Activated T-helper 2 cell treated with anti-CD3 and anti-CD28 coated beads, Interferon-gamma antibody, Interleukin-2, Interleukin-4, amounts not matched to agents 10 μg/mL and 5 μg/mL and 100 μg/mL, durations not matched to agents 14 hours and 24 hours and 36 hours (primary cell): ENCODE results near the gene RBM17. TPM values are rescaled to one million over a fixed set of nuclear protein-coding genes. Genes with fewer than 3 reads are reported as not detected.
"Not testable (repeated sequence)": the region's sequence is repeated elsewhere in the genome, so short reads cannot be mapped to it uniquely, and the experiment has no call there.

Source experiments
- DNase-seq: peaks from one replicate; pipeline ENCODE4 v3.0.0; 2021; ENCODE audit warnings: low spot score
- H3K27ac Mint-ChIP-seq: one replicate; pipeline ENCODE4 v1.8.0; 2021; ENCODE audit warnings: mixed read lengths
- H3K27me3 Mint-ChIP-seq: one replicate; pipeline ENCODE4 v1.8.0; 2021; ENCODE audit warnings: low read depth, mixed read lengths
- H3K36me3 Mint-ChIP-seq: one replicate; pipeline ENCODE4 v1.8.0; 2021; ENCODE audit warnings: low read depth, mixed read lengths
- H3K4me1 Mint-ChIP-seq: one replicate; pipeline ENCODE4 v1.8.0; 2021; ENCODE audit warnings: low read depth, mixed read lengths
- H3K4me3 Mint-ChIP-seq: one replicate; pipeline ENCODE4 v1.8.0; 2021; ENCODE audit warnings: low read depth, mild to moderate bottlenecking, moderate library complexity, mixed read lengths
- H3K9me3 Mint-ChIP-seq: one replicate; pipeline ENCODE4 v1.8.0; 2021; ENCODE audit warnings: mixed read lengths
- intact Hi-C: fragments of 100-400 bp; cut with micrococcal nuclease; formaldehyde crosslinking; loops from one replicate; pipeline ENCODE4 v1.15.1; 2023
- total RNA-seq: library from RNA; stranded (reverse); gene quantifications from 2 replicates; pipeline ENCODE4 v1.2.3, GENCODE V29; 2022

RBM17 gene
- 257 and 266 TPM in 2 replicates for total RNA-seq

DNA sequence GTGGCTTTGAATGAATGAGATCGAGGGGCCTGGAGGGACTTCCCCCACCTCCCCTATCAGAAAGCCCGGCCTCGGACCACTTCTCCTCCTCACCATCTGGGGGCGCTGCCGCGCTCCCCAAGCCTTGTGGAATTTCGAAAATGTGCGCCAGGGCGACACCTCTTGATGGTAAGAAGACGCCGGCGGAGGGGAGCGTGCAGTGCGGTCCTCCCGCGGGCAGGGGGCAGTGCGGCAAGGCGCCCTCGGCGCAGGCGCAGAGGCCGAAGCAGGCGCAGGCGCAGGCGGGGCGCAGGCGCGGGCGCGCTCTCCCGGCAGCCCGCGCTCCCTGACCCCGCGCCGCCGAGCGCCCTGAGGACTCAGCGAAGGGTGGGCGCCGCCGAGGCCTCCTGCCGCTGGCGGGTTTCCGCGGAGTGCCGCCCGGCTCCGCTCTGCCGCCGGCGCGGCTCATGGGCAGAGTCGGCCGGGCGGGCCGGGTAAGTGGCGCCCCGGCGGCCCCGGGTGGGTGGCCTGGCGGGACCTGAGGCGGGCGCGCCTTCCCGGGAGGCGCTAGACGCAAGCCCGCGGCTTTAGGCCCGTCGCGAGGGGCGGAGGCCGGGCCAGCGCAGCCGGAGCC is at the start of gene RBM17:
TSS of gene RBM17 (plus strand) at position 314 of the 613 bp plus-strand sequence. CDS start 8,032 bp downstream, outside the sequence.
- peak; percentile 98 for DNase-seq
- H3K27me3 Mint-ChIP-seq = no peaks in the 10 kb centered on the region
- H3K4me3 Mint-ChIP-seq = peak within 1 kb of the TSS; percentile 98
- intact Hi-C loops = loop anchor here (1.0 to 10.0 kb wide), 6 partner anchors 27 to 406 kb away; partner anchors contain the start of genes FBH1, GDI2 and IL2RA
- H3K9me3 Mint-ChIP-seq = no peaks in the 10 kb centered on the region
- peaks cover 28% of the 10 kb centered on the region for H3K36me3 Mint-ChIP-seq
- peak within 1 kb of the TSS; percentile 80 for H3K27ac Mint-ChIP-seq
- peaks cover 64% of the 10 kb centered on the region for H3K4me1 Mint-ChIP-seq

- H3K4me1 Mint-ChIP-seq = peaks cover 77% of the 10 kb centered on the region
- H3K27ac Mint-ChIP-seq = peak overlapping the region; percentile 58
- H3K4me3 Mint-ChIP-seq = peak overlapping the region; percentile 35
- DNase-seq = peak; percentile 6
- peaks cover 8% of the 10 kb centered on the region for H3K9me3 Mint-ChIP-seq
- H3K27me3 Mint-ChIP-seq = no peaks in the 10 kb centered on the region
- intact Hi-C loops = no loop called here
- peaks cover 100% of the 10 kb centered on the region for H3K36me3 Mint-ChIP-seq
These were observed 49.1 kb upstream of the RBM17 start for GRCh38 chr10:6039711-6040110.

DNA sequence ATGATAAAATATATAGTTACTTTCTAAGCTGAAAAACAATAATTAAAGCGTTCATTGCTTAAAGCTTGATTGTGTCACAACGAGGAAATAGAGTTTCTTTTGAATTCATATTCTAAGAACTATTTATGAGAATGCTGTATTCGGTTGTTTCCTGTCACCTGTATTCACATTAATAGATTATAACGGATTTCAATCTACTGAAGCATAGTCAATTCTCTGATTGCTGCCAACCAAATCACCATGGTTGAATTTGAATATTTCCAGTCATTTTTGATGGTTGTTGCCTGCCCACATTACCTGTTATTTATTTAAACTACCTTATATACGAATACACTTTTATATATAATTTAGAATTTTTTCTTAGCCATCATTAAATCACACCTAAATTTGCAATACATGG is 48.6 kb upstream of the RBM17 start:
- DNase-seq = no peak
- peaks cover 100% of the 10 kb centered on the region for H3K36me3 Mint-ChIP-seq
- peaks cover 8% of the 10 kb centered on the region for H3K9me3 Mint-ChIP-seq
- intact Hi-C loops = no loop called here
- H3K27me3 Mint-ChIP-seq = no peaks in the 10 kb centered on the region
- no peak overlapping the region for H3K27ac Mint-ChIP-seq
- H3K4me3 Mint-ChIP-seq = no peak overlapping the region
- peaks cover 79% of the 10 kb centered on the region for H3K4me1 Mint-ChIP-seq

DNA sequence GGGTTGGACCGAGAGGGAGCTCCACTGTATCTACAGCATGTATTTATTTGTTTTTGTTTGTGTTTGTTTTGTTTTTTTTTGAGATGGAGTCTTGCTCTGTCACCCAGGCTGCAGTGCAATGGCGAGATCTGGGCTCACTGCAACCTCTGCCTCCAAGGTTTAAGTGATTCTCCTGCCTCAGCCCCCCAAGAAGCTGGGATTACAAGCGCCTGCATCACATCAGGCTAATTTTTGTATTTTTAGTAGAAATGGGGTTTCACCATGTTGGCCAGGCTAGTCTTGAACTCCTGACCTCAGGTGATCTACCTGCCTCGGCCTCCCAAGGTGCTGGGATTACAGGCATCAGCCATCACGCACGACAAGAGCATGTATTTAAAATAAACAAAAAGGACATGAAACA is 45.5 kb upstream of the RBM17 start:
- Mint-ChIP-seq H3K36me3 (peaks cover 98% of the 10 kb centered on the region), H3K27ac (peak overlapping the region; percentile 69), H3K4me3 (peak overlapping the region; percentile 15), H3K4me1 (peaks cover 78% of the 10 kb centered on the region)
- H3K27me3 Mint-ChIP-seq, H3K9me3 Mint-ChIP-seq, intact Hi-C loops: not testable (repeated sequence)
- DNase-seq = peak; percentile 4

GRCh38 chr10:6044060-6044459 is 44.8 kb upstream of the RBM17 start:
- peak overlapping the region; percentile 94 for H3K27ac Mint-ChIP-seq
- H3K4me3 Mint-ChIP-seq = peak overlapping the region; percentile 69
- intact Hi-C loops = loop anchor here (2.0 kb wide), 1 partner anchor 67 kb away; the partner anchor contains the start of gene IL15RA
- peaks cover 98% of the 10 kb centered on the region for H3K36me3 Mint-ChIP-seq
- peaks cover 8% of the 10 kb centered on the region for H3K9me3 Mint-ChIP-seq
- H3K4me1 Mint-ChIP-seq = peaks cover 78% of the 10 kb centered on the region
- no peaks in the 10 kb centered on the region for H3K27me3 Mint-ChIP-seq
- DNase-seq = peak; percentile 7

- peak overlapping the region; percentile 94 for H3K27ac Mint-ChIP-seq
- no peaks in the 10 kb centered on the region for H3K27me3 Mint-ChIP-seq
- peak overlapping the region; percentile 69 for H3K4me3 Mint-ChIP-seq
- H3K4me1 Mint-ChIP-seq = peaks cover 78% of the 10 kb centered on the region
- H3K36me3 Mint-ChIP-seq = peaks cover 98% of the 10 kb centered on the region
- intact Hi-C loops = loop anchor here (1.0 to 2.0 kb wide), 3 partner anchors 13 to 96 kb away; partner anchors contain the start of gene IL15RA
- no peak for DNase-seq
- peaks cover under 1% of the 10 kb centered on the region for H3K9me3 Mint-ChIP-seq
These were observed 44.0 kb upstream of the RBM17 start for GRCh38 chr10:6044751-6045313.

- intact Hi-C loops = loop anchor here (1.0 to 2.0 kb wide), 3 partner anchors 13 to 96 kb away; partner anchors contain the start of gene IL15RA
- no peaks in the 10 kb centered on the region for H3K27me3 Mint-ChIP-seq
- H3K4me3 Mint-ChIP-seq = peak overlapping the region; percentile 69
- H3K27ac Mint-ChIP-seq = peak overlapping the region; percentile 94
- DNase-seq = peak; percentile 54
- H3K36me3 Mint-ChIP-seq = peaks cover 98% of the 10 kb centered on the region
- peaks cover 81% of the 10 kb centered on the region for H3K4me1 Mint-ChIP-seq
- H3K9me3 Mint-ChIP-seq = no peaks in the 10 kb centered on the region
These were observed 43.5 kb upstream of the RBM17 start for GRCh38 chr10:6045314-6045848.

- H3K4me3 Mint-ChIP-seq = peak overlapping the region; percentile 69
- intact Hi-C loops = loop anchor here (1.0 to 2.0 kb wide), 3 partner anchors 12 to 95 kb away; partner anchors contain the start of gene IL15RA
- H3K36me3 Mint-ChIP-seq = peaks cover 98% of the 10 kb centered on the region
- DNase-seq = peak; percentile 9
- no peaks in the 10 kb centered on the region for H3K9me3 Mint-ChIP-seq
- H3K27ac Mint-ChIP-seq = peak overlapping the region; percentile 94
- H3K27me3 Mint-ChIP-seq = no peaks in the 10 kb centered on the region
- H3K4me1 Mint-ChIP-seq = peaks cover 84% of the 10 kb centered on the region
These were observed 42.7 kb upstream of the RBM17 start for GRCh38 chr10:6045878-6046772.

GRCh38 chr10:6046773-6047611 is 41.8 kb upstream of the RBM17 start:
- peaks cover 94% of the 10 kb centered on the region for H3K36me3 Mint-ChIP-seq
- H3K9me3 Mint-ChIP-seq = no peaks in the 10 kb centered on the region
- intact Hi-C loops = no loop called here
- no peaks in the 10 kb centered on the region for H3K27me3 Mint-ChIP-seq
- H3K4me1 Mint-ChIP-seq = peaks cover 81% of the 10 kb centered on the region
- H3K27ac Mint-ChIP-seq = peak overlapping the region; percentile 94
- DNase-seq = peak; percentile 10
- H3K4me3 Mint-ChIP-seq = peak overlapping the region; percentile 69

- Mint-ChIP-seq H3K36me3 (peaks cover 94% of the 10 kb centered on the region), H3K27me3 (no peaks in the 10 kb centered on the region), H3K9me3 (no peaks in the 10 kb centered on the region), H3K4me3 (peak overlapping the region; percentile 70), H3K27ac (peak overlapping the region; percentile 80), H3K4me1 (peaks cover 86% of the 10 kb centered on the region)
- intact Hi-C loops = no loop called here
- no peak for DNase-seq
These were observed 41.0 kb upstream of the RBM17 start for GRCh38 chr10:6047847-6048246.

GRCh38 chr10:6048281-6049030 is 40.4 kb upstream of the RBM17 start:
- Mint-ChIP-seq H3K9me3 (no peaks in the 10 kb centered on the region), H3K36me3 (peaks cover 93% of the 10 kb centered on the region), H3K4me3 (peak overlapping the region; percentile 85), H3K27me3 (no peaks in the 10 kb centered on the region), H3K4me1 (peaks cover 86% of the 10 kb centered on the region), H3K27ac (peak overlapping the region; percentile 91)
- intact Hi-C loops = no loop called here
- DNase-seq = no peak
